Trophoblast cell (in vitro differentiated cells and primary cell): ENCODE measurements around the gene NTSR1.

Experiments used
- DNase-seq, 2 donors: peaks; one replicate each; pipeline ENCODE4 v3.0.0-alpha.2; 2016
- H2AFZ ChIP-seq: 2 replicates; pipeline ENCODE4 v1.6.1; 2013; ENCODE audit warnings: low read length, moderate library complexity, mild to moderate bottlenecking; ENCODE audit not compliant: insufficient read depth, poor library complexity
- H2AK5ac ChIP-seq: 2 replicates; pipeline ENCODE4 v1.6.1; 2013; ENCODE audit warnings: mild to moderate bottlenecking, low read length
- H2BK120ac ChIP-seq: 2 replicates; pipeline ENCODE4 v1.6.1; 2013; ENCODE audit warnings: low read length, mild to moderate bottlenecking, moderate library complexity; ENCODE audit not compliant: insufficient read depth, poor library complexity
- H2BK12ac ChIP-seq: 2 replicates; pipeline ENCODE4 v1.6.1; 2013; ENCODE audit warnings: mild to moderate bottlenecking, low read length, moderate library complexity
- H2BK5ac ChIP-seq: 2 replicates; pipeline ENCODE4 v1.6.1; 2013; ENCODE audit warnings: low read length, low read depth, moderate library complexity, mild to moderate bottlenecking; ENCODE audit not compliant: poor library complexity
- H3K14ac ChIP-seq: 2 replicates; pipeline ENCODE4 v1.6.1; 2013; ENCODE audit warnings: mild to moderate bottlenecking, low read length
- H3K18ac ChIP-seq: 2 replicates; pipeline ENCODE4 v1.6.1; 2013; ENCODE audit warnings: mild to moderate bottlenecking, low read length
- H3K23ac ChIP-seq: 2 replicates; pipeline ENCODE4 v1.6.1; 2013; ENCODE audit warnings: low read length
- H3K27ac ChIP-seq: 2 replicates; pipeline ENCODE4 v1.5.1; 2013; ENCODE audit warnings: low read depth, mild to moderate bottlenecking, inconsistent platforms, low read length, moderate library complexity
- H3K27me3 ChIP-seq: 2 replicates; pipeline ENCODE4 v1.6.1; 2013; ENCODE audit warnings: inconsistent platforms, mild to moderate bottlenecking, low read length, moderate library complexity; ENCODE audit not compliant: insufficient read depth
- H3K36me3 ChIP-seq, 2 experiments: 1 replicate in 1 of 2; 2 replicates in 1 of 2; pipeline ENCODE4 v1.6.1; 2013; ENCODE audit warnings: low read length in 2 of 2, mild to moderate bottlenecking in 2 of 2, moderate library complexity in 1 of 2; ENCODE audit not compliant: insufficient read depth in 2 of 2, control insufficient read depth in 1 of 2
- H3K4ac ChIP-seq: 2 replicates; pipeline ENCODE4 v1.6.1; 2013; ENCODE audit warnings: low read depth, mild to moderate bottlenecking, low read length, moderate library complexity
- H3K4me1 ChIP-seq, 2 experiments: 1 replicate in 1 of 2; 2 replicates in 1 of 2; pipeline ENCODE4 v1.6.1; 2013; ENCODE audit warnings: low read length in 2 of 2, mild to moderate bottlenecking in 2 of 2, moderate library complexity in 1 of 2; ENCODE audit not compliant: insufficient read depth in 2 of 2, control insufficient read depth in 1 of 2
- H3K4me2 ChIP-seq: 2 replicates; pipeline ENCODE4 v1.6.1; 2013; ENCODE audit warnings: inconsistent platforms, mild to moderate bottlenecking, low read length, moderate library complexity
- H3K4me3 ChIP-seq: 2 replicates; pipeline ENCODE4 v1.5.1; 2013; ENCODE audit warnings: mild to moderate bottlenecking, low read depth, low read length, inconsistent platforms
- H3K79me1 ChIP-seq: one replicate; pipeline ENCODE4 v1.6.1; 2013; ENCODE audit warnings: low read length
- H3K79me2 ChIP-seq: 2 replicates; pipeline ENCODE4 v1.6.1; 2013; ENCODE audit warnings: low read length, mild to moderate bottlenecking; ENCODE audit not compliant: control insufficient read depth, insufficient read depth, poor library complexity
- H3K9ac ChIP-seq: 2 replicates; pipeline ENCODE4 v1.6.1; 2013; ENCODE audit warnings: mild to moderate bottlenecking, low read length
- H3K9me3 ChIP-seq: 2 replicates; pipeline ENCODE4 v1.6.1; 2013; ENCODE audit warnings: low read depth, mild to moderate bottlenecking, control low read depth, inconsistent platforms, low read length; ENCODE audit not compliant: insufficient read depth
- H4K12ac ChIP-seq: 2 replicates; pipeline ENCODE4 v1.6.1; 2013; ENCODE audit warnings: low read depth, mild to moderate bottlenecking, low read length, moderate library complexity
- H4K8ac ChIP-seq: 2 replicates; pipeline ENCODE4 v1.6.1; 2013; ENCODE audit warnings: low read depth, mild to moderate bottlenecking, low read length, moderate library complexity
- H4K91ac ChIP-seq: one replicate; pipeline ENCODE4 v1.6.1; 2013; ENCODE audit warnings: low read depth, mild to moderate bottlenecking, low read length, moderate library complexity
- WGBS: extraction: QIAGEN DNeasy Blood & Tissue Kit; methylation state at CpG from one replicate; pipeline ENCODE4 v1.1.7; 2013; ENCODE audit warnings: missing lambda C conversion rate; ENCODE audit not compliant: insufficient read length, insufficient coverage; ENCODE audit errors: extremely low coverage; 5-methylcytosine and 5-hydroxymethylcytosine counted together

The NTSR1 gene

DNA sequence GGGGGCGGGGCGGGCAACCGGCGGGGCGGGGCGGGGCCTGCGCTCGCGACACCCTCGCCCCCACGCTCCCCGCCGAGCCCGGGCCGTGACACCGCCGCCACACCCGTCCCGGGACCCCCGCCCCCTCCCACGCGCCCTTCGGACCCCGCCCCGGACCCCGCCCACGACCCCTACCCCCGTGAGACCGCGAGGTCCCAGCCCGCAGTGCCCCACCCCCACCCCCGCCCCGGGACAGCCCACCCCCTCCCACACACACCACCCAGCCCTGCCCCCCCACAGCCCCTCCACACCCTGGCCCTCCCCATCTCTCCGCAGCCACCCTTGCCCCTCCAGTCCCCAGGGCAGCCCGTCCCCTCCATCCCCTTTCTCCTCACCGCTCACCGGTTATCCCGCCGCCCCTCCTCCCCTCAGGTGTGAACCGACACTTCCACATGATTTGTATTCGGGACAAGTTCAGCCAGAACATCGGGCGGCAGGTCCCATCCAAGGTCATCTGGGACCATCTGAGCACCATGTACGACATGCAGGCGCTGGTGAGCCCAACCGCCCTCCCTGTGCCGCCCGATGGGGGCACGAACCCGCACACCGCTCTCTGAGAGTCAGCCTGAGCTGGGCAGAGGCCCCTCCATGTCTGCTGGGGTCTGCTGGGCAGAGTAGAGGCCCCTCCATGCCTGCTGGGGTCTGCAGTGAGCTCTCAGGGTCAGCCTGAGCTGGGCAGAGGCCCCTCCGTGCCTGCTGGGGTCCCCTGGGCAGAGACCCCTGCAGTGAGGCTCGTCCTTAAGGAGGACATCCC is 88.3 kb downstream of the NTSR1 start:
- peak overlapping the region; percentile 1 for H3K9ac ChIP-seq
- H2AFZ ChIP-seq: peak overlapping the region; percentile 80
- no peak overlapping the region for H4K12ac ChIP-seq
- peaks cover 5% of the 10 kb centered on the region for H3K79me2 ChIP-seq
- H2BK120ac ChIP-seq: no peak overlapping the region
- H3K9me3 ChIP-seq: peaks cover 3% of the 10 kb centered on the region
- H3K14ac ChIP-seq: peak overlapping the region; percentile 80
- peak overlapping the region; percentile 85 for H4K8ac ChIP-seq
- peak overlapping the region; percentile 86 for H3K4me3 ChIP-seq
- H3K27ac ChIP-seq: no peak overlapping the region
- peak overlapping the region; percentile 14 for H2AK5ac ChIP-seq
- peaks cover 20% of the 10 kb centered on the region for H3K79me1 ChIP-seq
- peak overlapping the region; percentile 70 for H3K4me2 ChIP-seq
- H3K36me3 ChIP-seq: peaks cover 29 to 32% of the 10 kb centered on the region in 2 experiments
- no peak overlapping the region for H3K23ac ChIP-seq
- peak overlapping the region; percentile 86 for H4K91ac ChIP-seq
- H2BK12ac ChIP-seq: no peak overlapping the region
- peaks cover 16 to 29% of the 10 kb centered on the region in 2 experiments for H3K4me1 ChIP-seq
- WGBS: no CpG with 5 or more reads among the region's 53 CpGs
- peak overlapping the region; percentile 31 for H3K18ac ChIP-seq
- peak overlapping the region; percentile 23 for H3K4ac ChIP-seq
- DNase-seq: no peak
- no peaks in the 10 kb centered on the region for H3K27me3 ChIP-seq
- no peak overlapping the region for H2BK5ac ChIP-seq

DNA sequence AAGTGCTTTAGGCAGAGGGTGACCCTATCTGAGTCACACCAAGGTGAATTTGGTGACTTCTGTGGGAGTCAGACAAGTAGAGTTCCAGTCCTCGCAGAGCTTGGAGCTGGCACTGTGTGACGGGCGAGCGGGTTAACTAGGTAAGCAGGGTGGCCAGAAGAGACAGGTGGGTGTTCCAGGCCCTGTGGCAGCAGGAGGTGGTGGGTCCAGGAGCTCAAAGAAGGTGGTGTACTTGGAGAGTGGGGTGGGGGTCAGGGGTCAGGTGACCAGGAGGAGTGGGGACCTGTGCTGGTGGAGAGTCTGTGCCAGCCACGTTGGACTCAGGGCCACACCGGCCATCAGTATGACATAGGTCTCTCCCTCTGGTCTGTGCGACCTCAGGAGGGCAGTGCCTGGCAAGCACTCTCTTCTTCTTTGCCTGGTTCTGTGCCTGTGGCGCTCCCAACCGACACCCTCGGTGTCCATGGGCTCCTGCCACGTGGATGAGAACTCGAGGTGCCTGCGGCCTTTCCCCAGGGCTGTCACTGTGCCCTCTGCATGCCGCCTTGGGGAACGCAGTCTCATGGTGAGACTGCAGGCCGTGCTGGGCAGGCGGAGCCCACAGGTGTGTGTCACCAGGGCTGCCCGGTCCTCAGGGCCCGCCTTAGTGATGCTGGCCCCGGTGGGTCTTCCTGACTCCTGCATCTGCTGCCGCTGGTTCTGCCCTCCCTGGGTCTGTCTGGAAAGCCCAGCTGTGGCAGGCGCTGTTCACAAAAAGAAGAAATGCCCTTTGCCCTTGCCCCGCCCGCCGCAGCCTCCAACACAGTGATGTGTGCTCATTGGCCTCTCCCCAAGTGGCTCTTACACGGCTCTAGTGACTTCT is 89.3 kb downstream of the NTSR1 start:
- no peak overlapping the region for H3K4ac ChIP-seq
- no peak overlapping the region for H3K23ac ChIP-seq
- peaks cover 16% of the 10 kb centered on the region for H3K79me1 ChIP-seq
- H3K18ac ChIP-seq: no peak overlapping the region
- H3K36me3 ChIP-seq: peaks cover 29 to 32% of the 10 kb centered on the region in 2 experiments
- H2AFZ ChIP-seq: no peak overlapping the region
- no peak overlapping the region for H2BK5ac ChIP-seq
- H4K8ac ChIP-seq: no peak overlapping the region
- no peak overlapping the region for H3K14ac ChIP-seq
- H3K27me3 ChIP-seq: no peaks in the 10 kb centered on the region
- H3K79me2 ChIP-seq: peaks cover 5% of the 10 kb centered on the region
- peaks cover 7 to 19% of the 10 kb centered on the region in 2 experiments for H3K4me1 ChIP-seq
- no peak overlapping the region for H3K9ac ChIP-seq
- no peak overlapping the region for H3K4me2 ChIP-seq
- H3K27ac ChIP-seq: no peak overlapping the region
- no peak overlapping the region for H4K91ac ChIP-seq
- H3K9me3 ChIP-seq: peaks cover 3% of the 10 kb centered on the region
- H2BK12ac ChIP-seq: no peak overlapping the region
- no peak overlapping the region for H2BK120ac ChIP-seq
- no CpG with 5 or more reads among the region's 26 CpGs for WGBS
- no peak overlapping the region for H3K4me3 ChIP-seq
- H2AK5ac ChIP-seq: no peak overlapping the region
- H4K12ac ChIP-seq: no peak overlapping the region
- DNase-seq: no peak

DNA sequence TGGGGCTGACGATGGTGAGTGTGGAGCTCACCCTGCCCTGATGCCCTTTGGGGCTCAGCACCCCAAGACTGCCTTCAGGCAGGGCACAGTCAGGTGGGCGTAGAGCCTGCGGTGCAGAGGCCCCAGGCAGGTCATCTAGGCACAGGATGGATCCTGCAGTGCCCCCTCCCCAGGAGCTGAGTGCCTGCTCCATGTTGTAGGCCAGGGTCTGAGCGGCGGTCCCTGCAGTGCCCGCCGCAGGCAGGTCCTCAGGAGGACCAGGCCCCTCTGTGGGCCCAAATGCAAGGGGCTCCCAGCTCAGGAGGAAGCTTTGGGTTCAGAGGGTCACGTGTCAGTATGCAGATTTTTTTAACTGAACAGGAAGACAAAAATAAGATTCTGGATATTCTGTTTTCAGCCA is 90.4 kb downstream of the NTSR1 start:
- no peak overlapping the region for H3K14ac ChIP-seq
- no CpG with 5 or more reads among the region's 8 CpGs for WGBS
- no peak overlapping the region for H3K4me3 ChIP-seq
- no peak overlapping the region for H2AK5ac ChIP-seq
- H2BK12ac ChIP-seq: no peak overlapping the region
- H3K27ac ChIP-seq: no peak overlapping the region
- no peak overlapping the region for H3K23ac ChIP-seq
- H3K9ac ChIP-seq: no peak overlapping the region
- no peak overlapping the region for H4K12ac ChIP-seq
- H4K8ac ChIP-seq: no peak overlapping the region
- H3K27me3 ChIP-seq: no peaks in the 10 kb centered on the region
- no peak overlapping the region for H3K4me2 ChIP-seq
- no peak overlapping the region for H2BK120ac ChIP-seq
- peaks cover 0 to 11% of the 10 kb centered on the region in 2 experiments for H3K4me1 ChIP-seq
- H2AFZ ChIP-seq: no peak overlapping the region
- peaks cover 29 to 32% of the 10 kb centered on the region in 2 experiments for H3K36me3 ChIP-seq
- peaks cover 2% of the 10 kb centered on the region for H3K9me3 ChIP-seq
- H3K79me2 ChIP-seq: peaks cover 5% of the 10 kb centered on the region
- DNase-seq: no peak
- H3K18ac ChIP-seq: no peak overlapping the region
- H3K79me1 ChIP-seq: peaks cover 9% of the 10 kb centered on the region
- no peak overlapping the region for H4K91ac ChIP-seq
- H2BK5ac ChIP-seq: no peak overlapping the region
- H3K4ac ChIP-seq: no peak overlapping the region

DNA sequence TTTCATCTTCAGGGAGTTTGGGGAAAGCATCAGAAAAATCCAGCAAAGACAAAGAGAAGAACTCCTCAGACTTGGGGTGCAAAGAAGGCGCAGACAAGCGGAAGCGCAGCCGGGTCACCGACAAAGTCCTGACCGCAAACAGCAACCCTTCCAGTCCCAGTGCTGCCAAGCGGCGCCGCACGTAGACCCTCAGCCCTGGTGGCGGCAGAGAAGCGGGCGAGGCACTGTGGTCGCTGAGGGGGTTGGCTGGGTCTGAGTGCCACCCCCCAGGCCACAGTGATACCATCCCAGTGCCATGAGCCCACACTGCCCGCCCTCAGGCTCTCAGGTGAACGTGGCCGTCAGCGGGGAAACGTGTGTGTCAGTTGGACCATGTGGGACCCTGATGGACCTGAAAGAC is 90.8 kb downstream of the NTSR1 start:
- Histone ChIP-seq H3K4me2 (no peak overlapping the region), H3K79me2 (peaks cover 5% of the 10 kb centered on the region), H2AFZ (no peak overlapping the region), H3K27ac (no peak overlapping the region), H2BK120ac (no peak overlapping the region), H3K4me3 (no peak overlapping the region), H2AK5ac (no peak overlapping the region), H3K18ac (no peak overlapping the region), H3K79me1 (peaks cover 9% of the 10 kb centered on the region), H4K12ac (no peak overlapping the region), H3K23ac (no peak overlapping the region), H2BK12ac (no peak overlapping the region), H4K91ac (no peak overlapping the region), H3K9me3 (peaks cover 2% of the 10 kb centered on the region), H4K8ac (no peak overlapping the region), H3K36me3 (peaks cover 29 to 32% of the 10 kb centered on the region in 2 experiments), H3K4me1 (peaks cover 0 to 14% of the 10 kb centered on the region in 2 experiments), H2BK5ac (no peak overlapping the region), H3K27me3 (no peaks in the 10 kb centered on the region), H3K9ac (no peak overlapping the region), H3K4ac (no peak overlapping the region), H3K14ac (no peak overlapping the region)
- no peak for DNase-seq
- WGBS: no CpG with 5 or more reads among the region's 19 CpGs
